GM12891 (cell line): ENCODE measurements around the gene NOSTRIN.

ENCODE experiments used
- PAX5 ChIP-seq: IDR thresholded peaks from 2 replicates; pipeline ENCODE4 v1.6.1; 2011; ENCODE audit warnings: low read length, moderate library complexity, mild to moderate bottlenecking; ENCODE audit not compliant: insufficient read depth, severe bottlenecking
- POLR2A ChIP-seq: IDR thresholded peaks from 2 replicates; pipeline ENCODE4 v1.6.1; 2011; ENCODE audit warnings: low read depth, low read length, control low read depth
- POLR2AphosphoS5 ChIP-seq: IDR thresholded peaks from 2 replicates; pipeline ENCODE4 v1.6.1; 2011; ENCODE audit warnings: low read depth, low read length, control low read depth
- SPI1 ChIP-seq: IDR thresholded peaks from 2 replicates; pipeline ENCODE4 v1.6.1; 2011; ENCODE audit warnings: low read depth, low read length, control low read depth
- TAF1 ChIP-seq: IDR thresholded peaks from 2 replicates; pipeline ENCODE4 v1.6.1; 2011; ENCODE audit warnings: low read depth, low read length, control low read depth

DNA sequence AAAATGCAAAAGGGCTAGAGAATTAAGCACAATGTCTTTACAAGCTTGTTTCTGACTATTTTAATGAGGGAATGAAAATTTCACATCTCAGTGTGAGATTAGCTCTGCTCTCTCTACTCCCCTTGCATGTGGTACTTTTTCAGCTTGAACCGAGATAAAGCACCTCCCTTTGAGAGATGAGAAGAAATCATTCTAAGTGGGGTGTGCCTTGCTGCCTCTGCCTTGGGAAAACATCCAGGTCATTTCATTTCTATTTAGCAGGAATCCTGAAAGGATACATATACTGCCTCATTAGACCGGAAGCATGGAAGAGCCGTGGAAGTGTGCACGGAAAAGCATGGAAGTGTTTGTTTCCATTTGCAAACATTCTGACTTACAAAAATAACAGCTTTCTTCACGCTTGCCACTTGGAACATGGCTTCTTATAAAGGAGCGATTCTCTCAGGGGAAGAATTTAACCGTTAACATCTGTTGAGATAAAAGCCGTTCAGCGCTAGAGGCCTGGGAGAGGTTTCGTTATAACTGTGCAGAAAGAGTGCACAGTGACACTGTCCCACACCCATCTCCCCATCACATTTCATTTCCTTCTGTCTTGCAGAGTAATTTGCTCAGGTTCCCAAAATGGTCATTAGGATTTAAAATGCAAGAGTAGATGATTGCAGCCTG lies 16.7 kb downstream of the NOSTRIN start:
- TF ChIP-seq POLR2AphosphoS5 (no peak), TAF1 (no peak), POLR2A (no peak), SPI1 (no peak), PAX5 (no peak)
